ENCODE measurements around the gene TSR3. TPM values are rescaled to one million over a fixed set of nuclear protein-coding genes. Genes with fewer than 3 reads are reported as not detected.

Gene TSR3
- total and polyA plus RNA-seq, 2 of the 13 experiments (the other 11 are each of a cell fraction or from before 2014, with no cell fraction given), result 24.2 to 51.0 TPM

GRCh38 chr16:1331712-1332617 is 19.7 kb downstream of the TSR3 start (continued):
- TF ChIP-seq NONO (IDR thresholded peaks at IDR 0.05) (no peak), NONO (CRISPR knock-in tag; conservative IDR thresholded peaks at IDR 0.05) (no peak), ZNF614 (CRISPR knock-in tag; IDR thresholded peaks at IDR 0.05; ENCODE audit: borderline replicate concordance) (no peak), SP1 (IDR thresholded peaks at IDR 0.05) (no peak), SP1 (CRISPR knock-in tag; IDR thresholded peaks at IDR 0.05) (no peak), PRDM10 (CRISPR knock-in tag; IDR thresholded peaks at IDR 0.05; ENCODE audit: low read depth) (no peak), ZNF720 (CRISPR knock-in tag; IDR thresholded peaks at IDR 0.05) (no peak), ZNF124 (CRISPR knock-in tag; IDR thresholded peaks at IDR 0.05) (no peak), LCORL (IDR thresholded peaks at IDR 0.05) (no peak), LCORL (CRISPR knock-in tag; IDR thresholded peaks at IDR 0.05) (peak; percentile 27; the same call in 1 of the 2 replicates), ZBTB21 (CRISPR knock-in tag; IDR thresholded peaks at IDR 0.05) (no peak), ZKSCAN8 (CRISPR knock-in tag; IDR thresholded peaks at IDR 0.05; ENCODE audit: borderline replicate concordance) (no peak), ZNF460 (CRISPR knock-in tag; IDR thresholded peaks at IDR 0.05; ENCODE audit: borderline replicate concordance) (no peak), ZNF414 (CRISPR knock-in tag; IDR thresholded peaks at IDR 0.05) (peak; percentile 73; the same call in 1 of the 2 replicates), TP53 (CRISPR knock-in tag; conservative IDR thresholded peaks at IDR 0.05) (no peak), ZNF235 (CRISPR knock-in tag; IDR thresholded peaks at IDR 0.05; ENCODE audit: borderline replicate concordance) (no peak), DNMT3B (CRISPR knock-in tag; conservative IDR thresholded peaks at IDR 0.05) (no peak), MXD3 (CRISPR knock-in tag; IDR thresholded peaks at IDR 0.05) (no peak), CREBL2 (CRISPR knock-in tag; IDR thresholded peaks at IDR 0.05; ENCODE audit: borderline replicate concordance) (no peak), ZNF639 (CRISPR knock-in tag; conservative IDR thresholded peaks at IDR 0.05) (no peak), ZEB1 (IDR thresholded peaks at IDR 0.05; ENCODE audit: insufficient replicate concordance, low read depth) (no peak), SRSF9 (IDR thresholded peaks at IDR 0.05; ENCODE audit: borderline replicate concordance, insufficient read depth, low read depth, low read length, poor library complexity, severe bottlenecking) (no peak), ZFP36L2 (CRISPR knock-in tag; IDR thresholded peaks at IDR 0.05) (no peak), ZNF530 (CRISPR knock-in tag; IDR thresholded peaks at IDR 0.05; ENCODE audit: low read depth) (no peak), KDM5A (IDR thresholded peaks at IDR 0.05; ENCODE audit: borderline replicate concordance, low read length) (no peak)
